GM10266 (cell line): ENCODE results near the gene CDH23.

Source experiments
- DNase-seq: peaks from one replicate; pipeline ENCODE4 v3.0.0; 2012; ENCODE audit errors: extremely low spot score
- TF ChIP-seq, protein P1 (sequence below): IDR thresholded peaks from 2 replicates; pipeline ENCODE4 v1.5.1; 2012; ENCODE audit warnings: mild to moderate bottlenecking, low read depth; ENCODE audit not compliant: control insufficient read depth, insufficient read depth; ENCODE audit errors: missing control alignments

The CDH23 gene

DNA sequence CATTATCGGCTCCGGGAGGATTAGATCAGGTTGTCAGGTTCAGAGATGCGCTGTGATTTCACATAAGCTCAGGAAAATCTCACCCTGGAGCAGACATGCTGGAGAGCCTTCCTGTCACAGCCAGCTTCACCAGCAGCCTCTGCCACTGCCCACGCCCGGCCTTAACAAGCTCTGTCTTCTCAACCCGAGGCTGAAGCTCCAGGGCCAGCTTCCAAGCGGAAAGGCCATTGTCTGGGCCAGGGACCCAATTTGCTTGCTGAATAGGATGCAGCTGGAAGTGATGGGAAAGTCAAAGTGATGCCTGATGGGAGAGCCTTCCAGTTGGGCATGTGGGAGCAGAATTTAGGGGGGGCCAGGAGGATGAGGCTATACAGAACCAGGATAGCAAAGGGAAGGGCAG lies 286.6 kb downstream of the CDH23 start:
- no peak for DNase-seq

DNA sequence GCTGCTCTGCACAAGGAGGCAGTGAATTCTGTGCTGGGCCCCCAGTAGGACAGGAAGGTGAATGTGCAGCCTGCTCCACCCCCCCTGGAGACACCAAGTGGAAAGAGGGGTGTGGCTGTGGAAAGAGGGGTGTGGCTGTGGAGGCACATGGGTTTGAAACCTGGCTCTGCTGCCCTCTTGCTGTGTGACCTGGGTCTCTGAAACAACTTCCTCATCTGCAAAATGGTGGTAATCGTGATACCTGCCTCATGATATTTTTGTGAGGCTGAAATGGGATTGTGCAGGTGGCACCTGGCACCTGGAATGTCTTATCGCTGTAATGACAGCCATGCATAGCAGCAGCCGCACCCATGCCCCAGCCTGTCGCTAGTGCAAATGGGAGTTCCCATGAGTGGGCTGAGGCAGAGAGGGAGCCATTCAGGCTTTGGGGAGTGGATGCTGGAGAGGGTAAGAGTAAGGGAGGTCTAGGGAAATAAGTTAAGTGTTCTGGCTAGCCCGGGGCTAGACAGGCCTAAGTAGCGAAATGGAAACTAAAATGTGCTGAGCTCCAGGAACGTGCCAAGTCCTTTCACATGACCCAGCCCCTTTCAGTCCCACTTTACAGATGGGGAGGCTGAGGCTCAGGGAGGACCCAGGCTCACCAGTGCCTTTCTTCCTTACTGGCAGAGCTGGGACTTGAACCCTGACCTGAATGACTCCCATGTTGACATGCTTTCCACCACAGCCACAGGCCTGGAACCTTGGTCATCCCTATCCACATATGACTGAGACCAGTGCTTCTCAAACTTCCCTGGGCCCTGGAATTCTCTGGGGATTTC lies 287.8 kb downstream of the CDH23 start:
- no peak for DNase-seq
- TF ChIP-seq, protein P1, sequence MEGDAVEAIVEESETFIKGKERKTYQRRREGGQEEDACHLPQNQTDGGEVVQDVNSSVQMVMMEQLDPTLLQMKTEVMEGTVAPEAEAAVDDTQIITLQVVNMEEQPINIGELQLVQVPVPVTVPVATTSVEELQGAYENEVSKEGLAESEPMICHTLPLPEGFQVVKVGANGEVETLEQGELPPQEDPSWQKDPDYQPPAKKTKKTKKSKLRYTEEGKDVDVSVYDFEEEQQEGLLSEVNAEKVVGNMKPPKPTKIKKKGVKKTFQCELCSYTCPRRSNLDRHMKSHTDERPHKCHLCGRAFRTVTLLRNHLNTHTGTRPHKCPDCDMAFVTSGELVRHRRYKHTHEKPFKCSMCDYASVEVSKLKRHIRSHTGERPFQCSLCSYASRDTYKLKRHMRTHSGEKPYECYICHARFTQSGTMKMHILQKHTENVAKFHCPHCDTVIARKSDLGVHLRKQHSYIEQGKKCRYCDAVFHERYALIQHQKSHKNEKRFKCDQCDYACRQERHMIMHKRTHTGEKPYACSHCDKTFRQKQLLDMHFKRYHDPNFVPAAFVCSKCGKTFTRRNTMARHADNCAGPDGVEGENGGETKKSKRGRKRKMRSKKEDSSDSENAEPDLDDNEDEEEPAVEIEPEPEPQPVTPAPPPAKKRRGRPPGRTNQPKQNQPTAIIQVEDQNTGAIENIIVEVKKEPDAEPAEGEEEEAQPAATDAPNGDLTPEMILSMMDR = peak; percentile 7

More for the DNA sequence above, 286.6 kb downstream of the CDH23 start:
- TF ChIP-seq, protein P1 = no peak

- TF ChIP-seq, protein P1 = no peak
- no peak for DNase-seq
Measured at GRCh38 chr10:71685554-71686232, 289.0 kb downstream of the CDH23 start.

GRCh38 chr10:71687077-71687476 lies 290.4 kb downstream of the CDH23 start:
- TF ChIP-seq, protein P1 = no peak
- no peak for DNase-seq

DNA sequence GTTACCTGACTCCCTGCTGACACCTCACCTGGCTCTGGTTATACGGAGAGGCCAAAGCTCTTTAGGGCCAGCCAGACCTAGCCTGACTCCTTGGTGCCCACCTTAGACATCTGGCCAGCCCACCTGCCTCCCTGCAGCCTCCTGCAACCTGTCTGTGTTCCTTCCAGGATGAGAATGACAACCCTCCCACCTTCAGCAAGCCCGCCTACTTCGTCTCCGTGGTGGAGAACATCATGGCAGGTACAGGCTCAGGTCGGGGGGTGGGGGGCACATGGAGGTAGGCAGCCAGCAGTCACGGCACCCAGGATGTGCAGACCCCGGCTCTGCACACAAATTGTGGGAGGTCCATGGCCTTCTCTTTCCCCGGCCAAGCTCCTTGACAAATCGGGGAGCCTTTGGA lies 290.8 kb downstream of the CDH23 start:
- TF ChIP-seq, protein P1 = no peak
- no peak for DNase-seq

DNA sequence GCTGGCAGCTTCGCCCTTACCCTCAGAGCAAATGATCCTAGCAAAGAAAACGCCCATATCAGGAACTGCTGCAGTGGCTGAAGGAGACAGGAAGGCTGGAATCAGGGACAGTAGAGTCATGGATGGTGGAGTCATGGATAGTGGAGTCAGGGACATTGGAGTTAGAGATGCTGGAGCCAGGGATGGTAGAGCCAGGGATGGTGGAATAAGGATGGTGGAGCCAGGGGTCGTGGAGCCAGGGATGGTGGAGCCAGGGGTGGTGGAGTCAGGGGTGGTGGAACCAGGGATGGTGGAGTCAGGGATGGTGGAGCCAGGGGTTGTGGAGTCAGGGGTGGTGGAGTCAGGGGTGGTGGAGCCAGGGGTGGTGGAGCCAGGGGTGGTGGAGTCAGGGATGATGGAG lies 291.5 kb downstream of the CDH23 start:
- DNase-seq = no peak
- TF ChIP-seq, protein P1 = no peak
